ENCODE measurements around the gene DGCR2. TPM values are rescaled to one million over a fixed set of nuclear protein-coding genes. Genes with fewer than 3 reads are reported as not detected.
"Not testable (repeated sequence)": the region's sequence is repeated elsewhere in the genome, so short reads cannot be mapped to it uniquely, and the experiment has no call there.

DGCR2 gene
- total RNA-seq, 1 donor from 2014 or later: 30.5 TPM

GRCh38 chr22:18990355-18991137 is 131.7 kb downstream of the DGCR2 start:
- no peak for ATAC-seq
- peak; percentile 36 for DNase-seq (ENCODE audit: low spot score)

DNA sequence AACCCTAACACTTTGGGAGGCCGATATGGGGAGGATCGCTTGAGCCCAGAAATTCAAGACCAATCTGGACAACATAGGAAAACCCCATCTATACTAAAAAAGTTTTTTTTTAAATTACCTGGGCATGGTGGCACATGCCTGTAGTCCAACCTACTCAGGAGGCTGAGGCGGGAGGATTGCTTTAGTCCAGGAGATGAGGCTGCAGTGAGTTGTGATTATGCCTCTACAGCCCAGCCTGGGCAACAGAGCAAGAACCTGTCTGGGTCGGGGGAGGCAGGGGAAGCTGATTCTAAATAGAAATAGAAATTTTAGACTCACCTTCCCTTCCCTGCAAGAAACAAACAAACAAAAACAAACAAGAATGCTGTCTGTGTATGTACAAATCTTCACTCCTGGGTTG is 133.3 kb downstream of the DGCR2 start:
- peak; percentile 22 for DNase-seq (ENCODE audit: low spot score)
- ATAC-seq: no peak

- ATAC-seq: peak; percentile 89
- peak; percentile 66 for DNase-seq (ENCODE audit: low spot score)
Observed at GRCh38 chr22:18987765-18988164, 134.4 kb downstream of the DGCR2 start.

DNA sequence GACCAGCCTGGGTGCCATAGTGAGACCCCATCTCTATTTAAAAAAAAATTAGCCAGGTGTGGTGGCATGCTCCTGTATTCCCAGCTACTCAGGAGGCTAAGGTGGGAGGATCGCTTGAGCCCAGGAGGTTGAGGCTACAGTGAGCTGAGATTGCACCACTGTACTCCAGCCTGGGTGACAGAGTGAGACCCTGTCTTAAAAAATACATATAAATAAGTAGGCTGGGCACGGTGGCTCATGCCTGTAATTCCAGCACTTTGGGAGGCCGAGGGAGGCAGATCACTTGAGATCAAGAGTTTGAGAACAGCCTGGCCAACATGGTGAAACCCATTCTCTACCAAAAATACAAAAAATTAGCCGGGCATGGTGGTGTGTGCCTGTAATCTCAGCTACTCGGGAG is 135.1 kb downstream of the DGCR2 start:
- DNase-seq (ENCODE audit: low spot score): peak; percentile 14
- not testable (repeated sequence) for ATAC-seq

Other genes starting within 250 kb of the DGCR2 start
- gene DGCR6, start 216.1 kb downstream of the DGCR2 start, total RNA-seq: 4.2 TPM
- gene PRODH, start 186.1 kb downstream of the DGCR2 start, total RNA-seq: 35.6 TPM
- not detected for gene TSSK2, start 8.9 kb upstream of the DGCR2 start, total RNA-seq
- gene ESS2, start 22.2 kb upstream of the DGCR2 start, total RNA-seq: 5.2 TPM
- not detected for gene GSC2, start 27.9 kb upstream of the DGCR2 start, total RNA-seq
- 152 TPM for gene SLC25A1, start 56.3 kb upstream of the DGCR2 start, total RNA-seq
- gene CLTCL1, start 169.3 kb upstream of the DGCR2 start, total RNA-seq: 4.5 TPM

Data from left lobe of liver (tissue), 2 donors.